GM21390 (cell line): Measurements from ENCODE around the gene TAF5L.
A peak's percentile ranks its signal among the peaks of the same experiment; 100 is the strongest.
"Not testable (repeated sequence)": the region's sequence is repeated elsewhere in the genome, so short reads cannot be mapped to it uniquely, and the experiment has no call there.

Experiments used
- ATAC-seq: cut with Tn5 transposase; IDR thresholded peaks from one replicate; pipeline ENCODE4 v1.9.1; 2021; ENCODE audit not compliant: unreplicated experiment

The TAF5L gene

DNA sequence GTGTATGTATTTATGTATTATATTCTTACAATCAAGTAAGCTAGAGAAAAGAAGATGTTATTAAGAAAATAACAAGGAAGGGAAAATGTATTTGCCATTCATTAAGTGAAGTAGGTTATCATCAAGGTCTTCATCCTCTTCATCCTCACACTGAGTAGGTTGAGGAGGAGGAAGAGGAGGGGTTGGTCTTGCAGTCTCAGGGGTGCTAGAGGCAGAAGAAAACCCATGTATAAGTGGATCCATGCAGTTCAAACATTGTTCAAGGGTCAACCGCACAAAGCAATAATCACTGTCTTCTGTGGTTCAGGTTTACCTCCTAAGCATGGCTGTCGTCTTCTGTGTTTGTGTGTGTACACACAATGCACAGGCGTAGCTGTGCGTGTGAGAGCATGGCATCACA lies 17.0 kb upstream of the TAF5L start:
- ATAC-seq: no peak

DNA sequence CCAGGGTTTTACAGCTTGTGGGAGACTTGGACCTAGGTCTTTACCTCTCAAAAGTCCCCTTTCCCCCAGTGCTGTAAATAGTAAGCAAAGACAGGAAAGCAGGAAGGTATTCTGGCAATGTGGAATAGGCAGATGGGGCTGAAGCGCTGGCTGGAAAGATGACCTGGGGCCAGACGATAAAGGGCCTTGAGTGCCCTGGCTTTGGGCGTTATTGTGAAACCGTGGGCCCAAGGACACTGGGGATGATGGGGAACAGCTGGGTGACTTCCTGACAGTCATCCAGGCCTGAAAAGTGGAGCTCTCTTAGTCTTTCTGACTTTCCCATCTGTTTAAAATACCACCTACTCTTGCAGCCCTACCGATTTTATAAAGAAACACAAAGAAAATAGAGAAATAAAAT lies 16.5 kb upstream of the TAF5L start:
- no peak for ATAC-seq

DNA sequence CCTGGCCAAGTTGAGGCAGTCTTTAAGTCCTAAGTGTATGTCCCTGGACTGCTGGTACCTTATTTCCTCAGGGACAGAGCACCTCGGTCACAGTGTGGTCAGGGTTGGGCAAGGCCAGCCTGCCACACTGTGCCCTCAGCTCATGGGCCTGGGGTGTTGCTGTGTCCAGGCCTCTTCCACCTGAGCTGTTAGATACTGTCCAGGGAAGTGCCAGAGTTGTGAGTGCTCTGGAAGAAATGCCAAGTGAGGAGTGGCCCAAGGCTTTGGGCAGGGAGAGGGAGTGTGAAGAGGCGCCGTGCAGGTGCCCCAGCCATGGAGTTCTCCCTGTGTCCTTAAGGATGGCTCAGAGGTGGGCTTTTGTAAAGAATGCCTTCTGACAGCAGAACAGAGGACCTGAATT lies 15.4 kb upstream of the TAF5L start:
- no peak for ATAC-seq

DNA sequence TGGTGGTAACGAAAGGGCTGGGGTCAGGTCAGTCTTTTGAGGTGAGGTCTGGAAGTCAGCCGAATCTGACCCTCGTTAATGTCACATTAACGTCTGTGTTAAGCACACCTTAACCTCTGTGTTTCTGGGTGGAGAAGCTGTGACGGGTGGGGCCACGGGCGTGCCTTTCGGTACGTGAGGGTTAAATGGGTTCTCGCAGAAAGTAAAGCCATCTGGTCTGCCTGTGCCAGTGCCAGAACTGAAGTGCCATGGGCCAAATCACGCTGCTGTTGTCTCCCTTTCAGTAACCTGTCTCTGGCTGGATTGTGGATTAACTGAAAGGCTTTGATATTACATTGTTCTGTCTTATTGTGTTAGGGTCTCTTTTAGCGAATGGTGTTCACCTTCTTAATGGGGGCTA lies 14.5 kb upstream of the TAF5L start:
- no peak for ATAC-seq

DNA sequence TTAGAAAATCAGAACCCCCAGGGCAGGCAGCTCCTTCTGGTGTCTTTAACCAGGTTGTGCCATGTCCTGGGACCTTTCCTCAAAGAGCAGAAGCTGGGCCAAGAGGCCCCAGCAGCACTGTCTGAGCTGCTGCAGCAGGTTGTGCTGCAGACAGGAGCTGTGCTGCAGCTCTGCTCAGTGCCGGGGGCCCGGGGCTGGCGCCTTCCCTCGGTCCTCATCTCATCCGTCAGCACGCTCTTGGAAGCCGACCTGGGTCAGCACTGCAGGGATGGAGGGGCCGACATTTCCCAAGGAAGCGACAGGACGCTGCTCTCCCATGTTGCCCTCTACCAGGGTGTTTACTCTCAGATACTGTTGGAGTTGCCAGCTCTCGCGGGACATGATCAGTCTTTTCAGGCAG lies 11.8 kb upstream of the TAF5L start:
- no peak for ATAC-seq

DNA sequence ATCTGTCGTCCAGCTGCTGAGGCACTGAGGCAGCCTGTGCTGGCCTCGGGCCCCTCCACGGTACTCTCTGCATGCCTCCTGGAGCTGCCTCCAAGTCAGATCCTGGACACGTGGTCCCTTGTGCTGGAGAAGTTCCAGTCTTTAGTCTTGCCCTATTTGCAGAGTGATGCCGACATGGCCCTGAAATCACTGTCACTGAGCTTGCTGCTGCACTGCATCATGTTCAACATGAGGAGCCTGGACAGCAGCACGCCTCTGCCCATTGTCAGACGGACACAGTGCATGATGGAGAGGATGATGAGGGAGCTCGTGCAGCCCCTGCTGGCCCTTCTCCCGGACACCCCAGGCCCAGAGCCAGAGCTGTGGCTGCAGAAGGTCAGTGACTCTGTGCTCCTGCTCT lies 10.1 kb upstream of the TAF5L start:
- ATAC-seq: no peak

DNA sequence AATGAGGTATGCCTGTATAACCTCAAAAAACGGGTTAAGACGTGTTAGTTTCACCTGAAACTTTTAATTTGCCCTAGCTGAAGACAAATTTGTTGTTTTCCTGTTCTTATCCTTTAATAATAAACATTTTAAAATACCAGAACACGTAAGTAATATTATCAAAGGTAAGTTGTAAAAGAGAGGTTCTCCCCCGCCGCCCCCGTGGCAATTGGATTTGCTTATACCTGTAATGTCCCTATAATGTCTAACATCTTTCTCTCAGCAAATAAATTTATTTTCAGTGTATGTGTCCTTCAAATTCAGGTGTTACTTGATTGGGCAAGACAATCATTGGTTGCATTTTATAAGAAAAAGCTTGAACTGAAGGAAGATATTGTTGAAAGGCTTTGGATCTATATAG lies 6.0 kb upstream of the TAF5L start:
- no peak for ATAC-seq

DNA sequence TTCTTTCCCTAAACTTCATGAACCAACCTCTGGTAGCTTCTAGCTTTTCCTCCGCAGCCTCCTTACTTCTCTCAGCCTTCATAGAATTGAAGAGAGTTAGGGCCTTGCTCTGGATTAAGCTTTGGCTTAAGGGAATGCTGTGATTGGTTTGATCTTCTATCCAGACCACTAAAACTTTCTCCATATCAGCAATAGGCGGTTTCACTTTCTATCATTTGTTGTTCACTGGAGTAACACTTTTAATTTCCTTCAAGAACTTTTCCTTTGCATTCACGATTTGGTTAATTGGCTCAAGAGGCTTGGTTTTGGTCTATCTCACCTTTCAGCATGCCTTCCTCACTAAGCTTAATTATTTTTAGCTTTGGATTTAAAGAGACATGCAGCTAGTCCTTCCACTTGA lies 5.2 kb upstream of the TAF5L start:
- no peak for ATAC-seq

DNA sequence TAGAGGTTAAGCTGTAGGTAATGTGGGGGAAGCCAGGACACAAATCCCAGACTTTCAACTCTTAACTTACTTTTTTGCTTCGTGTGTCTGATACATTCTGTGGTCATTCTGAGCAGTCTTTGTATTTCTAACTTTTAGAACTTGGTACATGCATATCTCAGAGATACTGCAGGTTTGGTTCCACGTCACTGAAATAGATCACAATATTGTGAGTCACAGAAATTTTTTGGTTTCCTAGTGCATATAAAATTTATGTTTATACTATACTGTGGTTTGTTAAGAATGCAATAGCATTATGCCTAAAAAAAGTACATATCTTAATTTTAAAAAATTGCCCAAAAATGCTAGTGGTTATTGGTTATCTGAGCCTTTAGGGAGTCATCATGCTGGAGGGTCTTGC lies 3.3 kb upstream of the TAF5L start:
- no peak for ATAC-seq

DNA sequence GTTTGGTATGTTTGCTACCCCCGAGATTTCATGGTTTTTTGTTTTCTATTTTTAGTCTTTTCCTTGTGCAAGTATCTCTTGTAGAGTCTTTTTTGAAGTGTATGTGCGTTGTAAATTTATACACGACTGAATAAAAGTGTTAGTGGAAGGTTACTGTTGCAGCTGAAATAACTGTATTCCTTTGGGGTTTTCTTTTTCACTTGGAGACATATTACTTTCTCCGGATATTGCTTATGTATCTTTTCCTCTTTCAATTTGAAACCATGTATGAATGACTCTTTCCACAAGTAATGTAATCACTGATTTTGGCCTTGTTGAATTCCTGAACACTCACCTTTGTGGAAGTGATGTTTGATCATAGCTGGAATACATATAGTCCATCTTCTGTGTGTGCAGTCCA lies 1.1 kb upstream of the TAF5L start:
- ATAC-seq: no peak

DNA sequence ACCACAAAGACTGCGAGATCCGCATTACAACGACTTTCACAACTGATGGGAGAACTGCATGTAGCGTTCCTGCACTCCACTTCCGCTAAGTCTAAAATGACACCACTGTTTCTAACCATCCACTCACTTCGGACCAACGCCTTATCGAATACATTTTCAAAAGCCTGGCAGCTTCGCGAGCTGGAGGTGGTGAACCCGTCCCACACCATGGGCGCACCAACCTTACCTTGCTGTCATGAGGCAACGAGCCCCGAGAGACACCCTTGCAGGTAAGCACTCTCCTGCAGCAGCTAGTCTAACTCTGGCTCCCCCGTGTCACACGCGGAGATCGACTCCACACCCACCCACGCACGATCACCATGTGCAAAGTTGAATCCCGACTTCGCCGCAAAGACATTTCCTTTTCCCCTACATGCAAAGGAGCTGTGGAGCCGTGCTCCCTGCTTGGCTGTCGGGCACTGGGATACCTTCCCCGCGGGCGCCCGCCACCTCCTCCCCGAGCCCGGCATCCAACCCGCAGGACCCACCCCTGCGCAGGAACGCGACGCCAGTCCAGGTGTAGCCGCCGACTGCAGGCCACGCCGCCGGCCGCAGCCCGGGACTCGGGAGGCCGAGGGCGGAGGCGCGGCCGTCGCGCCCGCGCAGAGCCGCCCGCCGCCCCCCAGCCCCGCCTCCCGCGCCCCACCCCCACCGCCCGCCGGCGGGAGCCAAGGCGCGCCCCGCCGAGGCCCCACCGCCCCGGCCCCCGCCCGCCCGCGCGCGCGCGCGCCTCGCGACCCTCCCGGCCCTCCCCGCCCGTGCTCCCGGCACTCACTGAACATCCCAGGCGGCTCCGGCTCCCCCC lies 629 bp downstream of the TAF5L start:
- peak; percentile 36 for ATAC-seq

DNA sequence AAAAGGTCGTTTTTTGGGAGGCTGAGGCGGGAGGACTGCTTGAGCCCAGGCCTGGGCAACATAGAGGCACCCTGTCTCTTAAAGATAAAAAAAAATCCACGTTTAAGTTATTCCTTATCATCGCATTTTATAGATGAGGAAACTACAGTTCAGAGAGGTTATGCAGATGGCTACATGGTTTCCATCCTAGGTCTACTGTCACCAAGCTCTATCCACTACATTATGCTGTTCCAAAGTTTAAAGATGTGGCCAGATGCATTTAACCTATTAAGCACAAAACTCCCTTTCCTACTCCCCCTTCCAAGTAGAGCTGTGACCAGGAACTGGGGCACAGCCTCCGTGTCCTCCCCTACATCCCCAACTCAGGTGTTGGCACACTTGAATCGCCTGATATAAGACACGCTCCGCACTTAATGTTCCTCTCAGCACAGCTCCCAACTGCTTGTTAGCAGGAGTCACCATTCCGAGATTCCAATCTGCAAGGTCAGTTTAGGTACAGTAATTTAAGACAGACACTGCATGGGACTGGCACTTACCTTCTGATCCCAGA lies 1.3 kb downstream of the TAF5L start:
- no peak for ATAC-seq

DNA sequence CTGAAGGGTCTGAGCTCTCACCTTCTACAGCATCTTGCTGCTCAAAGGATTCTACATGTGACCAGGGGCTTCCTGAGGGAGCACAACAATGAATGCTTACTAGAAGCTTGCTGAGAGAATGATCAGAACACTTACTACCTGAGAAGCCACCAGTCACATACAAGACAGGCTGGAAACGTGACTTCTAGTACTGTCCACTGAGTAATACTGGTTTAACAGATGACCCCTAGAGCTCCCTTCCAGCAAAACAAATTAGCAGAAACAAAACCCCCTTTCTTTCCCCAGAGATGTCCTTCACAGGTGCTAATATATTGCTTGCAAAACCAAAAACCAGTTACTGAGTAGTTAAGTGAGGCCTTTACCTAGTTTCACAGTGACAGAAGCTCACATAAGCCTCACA lies 2.1 kb downstream of the TAF5L start:
- ATAC-seq: no peak

DNA sequence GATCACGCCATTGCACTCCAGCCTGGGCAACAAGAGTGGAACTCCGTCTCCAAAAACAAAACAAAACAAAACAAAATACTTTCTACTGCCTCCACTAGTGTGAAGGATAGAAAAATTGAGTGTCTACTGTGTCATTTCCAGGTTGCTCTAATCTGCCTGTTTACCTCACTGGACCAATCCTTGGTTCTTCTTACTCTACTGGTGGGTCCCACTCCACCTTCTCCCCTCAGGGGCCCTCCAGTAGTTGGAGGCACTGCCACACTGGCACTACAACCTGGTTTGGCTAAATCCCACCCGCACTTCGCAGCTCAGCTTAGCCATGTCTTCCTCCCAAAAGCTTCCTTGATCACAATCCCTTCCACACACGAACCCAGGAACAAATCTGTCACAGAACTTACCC lies 2.7 kb downstream of the TAF5L start:
- ATAC-seq: no peak

DNA sequence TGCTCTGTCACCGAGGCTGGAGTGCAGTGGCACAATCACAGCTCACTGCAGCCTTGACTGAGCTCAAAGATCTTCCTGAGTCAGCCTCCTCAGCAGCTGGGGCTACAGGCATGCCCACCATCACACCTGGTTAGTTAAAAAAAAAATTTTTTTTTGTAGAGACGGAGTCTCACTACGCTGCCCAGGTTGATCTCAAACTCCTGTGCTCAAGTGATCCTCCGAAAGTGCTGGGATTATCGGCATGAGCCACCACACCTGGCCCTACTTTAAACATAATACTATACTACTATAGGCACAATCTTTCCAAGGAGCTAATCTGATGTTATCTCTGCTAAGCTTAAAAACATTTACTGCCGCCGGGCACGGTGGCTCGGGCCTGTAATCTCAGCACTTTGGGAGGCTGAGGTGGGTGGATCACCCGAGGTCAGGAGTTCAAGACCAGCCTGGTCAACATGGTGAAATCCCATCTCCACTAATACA lies 3.2 kb downstream of the TAF5L start:
- ATAC-seq: not testable (repeated sequence)

DNA sequence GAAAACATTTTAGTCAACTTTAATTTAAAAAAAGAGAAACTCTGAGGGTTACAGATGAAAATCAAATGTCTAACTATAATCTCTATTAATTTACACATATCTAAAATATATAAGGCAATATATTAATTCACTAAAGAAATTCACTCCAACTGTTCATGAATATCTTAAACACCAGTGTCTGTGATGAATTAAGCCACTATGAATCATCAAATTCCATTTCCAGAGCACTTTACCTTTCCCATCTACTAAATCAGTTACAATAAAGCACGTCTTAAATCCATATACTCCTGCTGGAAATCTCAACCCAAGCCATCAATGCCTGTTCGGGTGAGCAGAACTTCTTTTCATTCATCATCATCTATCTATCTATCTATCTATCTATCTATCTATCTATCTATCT lies 4.3 kb downstream of the TAF5L start:
- no peak for ATAC-seq

DNA sequence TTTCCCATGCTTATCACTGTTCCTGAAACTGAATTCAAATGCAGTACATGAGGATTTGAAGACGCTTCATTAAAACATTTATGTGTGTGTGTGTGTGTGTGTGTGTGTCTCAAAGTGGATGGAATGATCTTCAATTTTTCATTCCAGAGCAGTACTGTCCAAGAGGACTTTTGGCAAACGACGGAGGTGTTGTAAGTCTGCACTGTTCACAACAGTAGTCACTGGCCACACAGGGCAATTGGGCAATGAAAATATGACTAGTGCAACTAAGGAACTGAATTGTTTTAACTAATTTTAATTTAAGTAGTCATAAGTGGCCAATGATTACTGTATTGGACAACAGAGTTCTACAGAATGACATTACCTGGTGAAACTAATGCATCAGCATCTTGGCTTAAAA lies 5.0 kb downstream of the TAF5L start:
- ATAC-seq: no peak

DNA sequence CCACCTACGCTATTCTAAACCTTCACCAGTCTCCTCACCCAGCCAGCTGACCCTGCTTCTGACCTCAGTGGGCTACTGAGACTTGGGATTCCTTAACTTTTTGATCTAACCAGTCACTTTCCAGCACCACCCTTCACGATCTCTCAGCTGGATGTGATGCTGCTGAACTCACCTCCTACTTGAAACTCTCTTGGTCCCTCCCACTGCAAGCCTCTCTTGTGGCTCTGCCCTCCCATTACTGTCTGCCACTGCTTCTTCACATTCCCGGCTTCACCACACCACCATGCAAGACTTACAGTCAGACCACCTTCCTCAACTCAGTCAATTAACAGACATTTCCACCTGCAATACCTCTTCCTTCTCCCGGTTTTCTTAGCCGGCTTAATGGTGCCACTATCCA lies 6.3 kb downstream of the TAF5L start:
- ATAC-seq: no peak

DNA sequence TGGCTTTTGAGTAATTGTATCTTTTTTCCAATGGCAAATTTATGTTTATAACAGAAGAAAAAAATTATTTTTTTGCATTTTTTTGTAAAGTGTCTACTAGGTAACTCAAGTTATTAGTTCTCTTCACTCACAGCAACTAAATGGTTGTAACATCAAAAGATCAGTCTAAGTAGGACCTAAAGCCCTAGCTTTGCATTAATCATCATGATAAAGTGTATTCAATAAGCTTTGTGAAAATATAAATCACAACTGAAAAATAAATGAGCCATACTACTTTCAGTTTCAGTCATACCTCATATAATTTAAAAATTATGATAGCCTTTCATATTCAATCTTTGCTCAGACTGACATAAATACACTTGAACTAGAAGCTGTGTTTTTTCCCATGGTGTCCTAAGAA lies 6.9 kb downstream of the TAF5L start:
- no peak for ATAC-seq

DNA sequence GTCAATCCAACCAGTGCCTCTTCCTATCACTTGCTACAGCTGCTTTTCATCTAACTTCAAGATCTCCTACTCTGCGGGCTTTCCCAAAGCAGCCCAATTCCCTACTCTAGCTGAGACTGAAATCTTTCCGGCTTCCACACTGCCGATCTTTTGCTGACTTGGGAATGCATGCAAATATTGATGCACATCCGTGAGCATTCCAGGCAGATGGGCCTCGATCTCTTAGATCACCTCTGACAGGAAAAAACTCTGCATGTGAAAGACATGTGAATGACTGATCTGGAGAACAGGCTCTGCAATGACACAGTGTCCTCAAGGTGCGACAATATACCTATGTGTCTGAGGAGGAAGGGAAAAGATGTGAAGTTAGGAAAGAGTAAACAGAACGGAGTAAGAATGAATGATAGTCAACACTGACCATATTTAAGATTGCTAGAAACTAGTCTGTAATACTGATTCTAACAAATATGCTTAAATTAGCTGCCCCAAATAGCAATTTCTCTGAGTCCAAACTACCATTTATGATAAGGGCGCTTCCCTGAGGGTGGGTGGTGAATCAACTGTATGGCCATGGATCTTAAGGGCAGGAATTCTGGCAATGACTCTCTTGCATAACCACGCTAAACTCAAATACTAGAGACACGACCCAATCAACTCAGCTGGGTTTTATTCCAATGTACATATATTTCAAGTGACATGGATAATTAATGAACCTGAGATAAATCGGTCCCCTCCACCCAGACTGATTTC lies 8.4 kb downstream of the TAF5L start:
- ATAC-seq: no peak

DNA sequence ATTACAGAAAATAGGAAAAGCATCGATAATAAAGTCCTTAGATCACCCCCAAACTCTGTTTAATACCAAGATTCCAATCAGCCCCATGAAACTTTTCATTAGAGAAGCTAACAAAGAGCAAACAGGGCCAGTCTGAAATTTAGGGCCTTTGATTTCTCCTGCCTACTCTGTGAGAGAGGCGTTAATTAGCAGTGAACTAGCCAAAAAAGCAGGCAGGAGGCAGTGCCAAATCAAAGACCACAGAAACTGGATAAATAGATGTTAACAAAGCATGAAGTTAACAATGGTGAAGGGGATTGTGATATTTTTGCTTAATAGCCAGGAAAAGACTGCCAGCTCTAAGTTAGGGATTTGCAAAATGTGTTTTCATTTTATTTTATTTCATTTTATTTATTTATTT lies 11.2 kb downstream of the TAF5L start:
- no peak for ATAC-seq

DNA sequence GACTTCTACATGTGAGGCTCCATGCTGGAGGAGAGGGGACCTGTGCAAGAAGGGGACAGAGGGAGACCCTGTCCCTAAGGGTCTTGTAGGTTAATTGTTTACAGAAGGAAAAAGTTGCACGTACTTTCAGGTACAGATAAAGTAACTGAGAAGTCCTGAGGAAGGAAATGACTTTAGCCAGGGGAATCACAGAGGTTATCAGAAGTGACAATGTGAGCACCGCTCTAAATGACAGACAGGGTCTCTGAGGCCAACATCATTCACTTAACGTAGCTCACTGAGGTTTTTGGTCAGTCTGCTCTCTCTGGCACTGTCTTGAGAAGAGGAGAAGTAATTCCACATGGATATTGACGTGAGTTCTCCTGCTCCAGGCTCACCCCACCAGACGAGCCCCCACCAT lies 12.0 kb downstream of the TAF5L start:
- ATAC-seq: no peak
